HG02763 (cell line): ENCODE measurements around the gene NR6A1.

Experiments
- ATAC-seq: cut with Tn5 transposase; IDR thresholded peaks from one replicate; pipeline ENCODE4 v1.9.1; 2021; ENCODE audit warnings: mild to moderate bottlenecking, moderate library complexity; ENCODE audit not compliant: unreplicated experiment

Gene NR6A1

GRCh38 chr9:124495126-124496074 lies 275.7 kb downstream of the NR6A1 start:
- no peak for ATAC-seq

- ATAC-seq = no peak
Observed at GRCh38 chr9:124493794-124494479, 277.2 kb downstream of the NR6A1 start.

GRCh38 chr9:124493218-124493617 lies 277.9 kb downstream of the NR6A1 start:
- no peak for ATAC-seq

GRCh38 chr9:124492818-124493217 lies 278.3 kb downstream of the NR6A1 start:
- ATAC-seq = no peak

- no peak for ATAC-seq
Observed at GRCh38 chr9:124491049-124491975, 279.8 kb downstream of the NR6A1 start.

- ATAC-seq = no peak
Observed at GRCh38 chr9:124490004-124490403, 281.1 kb downstream of the NR6A1 start.

GRCh38 chr9:124489222-124489621 lies 281.9 kb downstream of the NR6A1 start:
- no peak for ATAC-seq

GRCh38 chr9:124488641-124489210 lies 282.4 kb downstream of the NR6A1 start:
- no peak for ATAC-seq

- no peak for ATAC-seq
Observed at GRCh38 chr9:124487260-124488182, 283.6 kb downstream of the NR6A1 start.

- ATAC-seq = no peak
Observed at GRCh38 chr9:124486778-124487259, 284.3 kb downstream of the NR6A1 start.

- ATAC-seq = no peak
Observed at GRCh38 chr9:124485936-124486335, 285.2 kb downstream of the NR6A1 start.

- no peak for ATAC-seq
Observed at GRCh38 chr9:124485201-124485600, 285.9 kb downstream of the NR6A1 start.

GRCh38 chr9:124483481-124483880 lies 287.6 kb downstream of the NR6A1 start:
- no peak for ATAC-seq

GRCh38 chr9:124482431-124483031 lies 288.6 kb downstream of the NR6A1 start:
- no peak for ATAC-seq

- no peak for ATAC-seq
Observed at GRCh38 chr9:124481115-124481514, 290.0 kb downstream of the NR6A1 start.

GRCh38 chr9:124480621-124480981 lies 290.5 kb downstream of the NR6A1 start:
- ATAC-seq = no peak

- ATAC-seq = no peak
Observed at GRCh38 chr9:124479947-124480620, 291.0 kb downstream of the NR6A1 start.

- ATAC-seq = no peak
Observed at GRCh38 chr9:124479371-124479770, 291.7 kb downstream of the NR6A1 start.

GRCh38 chr9:124478354-124478753 lies 292.8 kb downstream of the NR6A1 start:
- ATAC-seq = no peak
